ENCODE data around the gene NRTN.
A peak's percentile ranks its signal among the peaks of the same experiment; 100 is the strongest.

NRTN gene

GRCh38 chr19:5785423-5785822 lies 19.4 kb upstream of the NRTN start:
- no peak for TF ChIP-seq CTCF (conservative IDR thresholded peaks at IDR 0.05; ENCODE audit: low read depth, low read length)
- no peak overlapping the region for H3K4me3 ChIP-seq (ENCODE audit: low read length)
- no peak for DNase-seq (ENCODE audit: low read depth)

- H3K4me3 ChIP-seq (ENCODE audit: low read length) = no peak overlapping the region
- no peak for TF ChIP-seq CTCF (conservative IDR thresholded peaks at IDR 0.05; ENCODE audit: low read depth, low read length)
- no peak for DNase-seq (ENCODE audit: low read depth)
Measured at GRCh38 chr19:5786593-5787408, 18.1 kb upstream of the NRTN start.

GRCh38 chr19:5787409-5788182 lies 17.3 kb upstream of the NRTN start:
- H3K4me3 ChIP-seq (ENCODE audit: low read length) = no peak overlapping the region
- DNase-seq (ENCODE audit: low read depth) = no peak
- no peak for TF ChIP-seq CTCF (conservative IDR thresholded peaks at IDR 0.05; ENCODE audit: low read depth, low read length)

DNA sequence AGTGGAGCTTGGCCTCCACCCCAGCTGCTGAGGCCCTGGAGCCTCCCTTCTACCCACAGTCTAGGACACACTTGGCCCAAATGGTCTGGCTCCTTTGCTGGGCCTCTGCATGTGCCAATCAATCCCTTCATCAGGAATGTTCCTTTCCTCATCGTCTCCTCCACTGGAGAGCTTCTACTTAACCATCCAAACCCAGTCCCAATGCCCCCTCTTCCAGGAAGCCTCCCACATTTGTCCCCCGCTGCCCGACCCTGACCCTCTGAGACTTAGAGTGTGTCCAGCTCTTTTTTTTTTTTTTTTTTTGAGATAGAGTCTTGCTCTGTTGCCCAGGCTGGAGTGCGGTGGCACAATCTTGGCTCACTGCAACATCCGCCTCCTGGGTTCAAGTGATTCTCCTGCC lies 16.4 kb upstream of the NRTN start:
- no peak for TF ChIP-seq CTCF (conservative IDR thresholded peaks at IDR 0.05; ENCODE audit: low read depth, low read length)
- DNase-seq (ENCODE audit: low read depth) = no peak
- H3K4me3 ChIP-seq (ENCODE audit: low read length) = no peak overlapping the region

DNA sequence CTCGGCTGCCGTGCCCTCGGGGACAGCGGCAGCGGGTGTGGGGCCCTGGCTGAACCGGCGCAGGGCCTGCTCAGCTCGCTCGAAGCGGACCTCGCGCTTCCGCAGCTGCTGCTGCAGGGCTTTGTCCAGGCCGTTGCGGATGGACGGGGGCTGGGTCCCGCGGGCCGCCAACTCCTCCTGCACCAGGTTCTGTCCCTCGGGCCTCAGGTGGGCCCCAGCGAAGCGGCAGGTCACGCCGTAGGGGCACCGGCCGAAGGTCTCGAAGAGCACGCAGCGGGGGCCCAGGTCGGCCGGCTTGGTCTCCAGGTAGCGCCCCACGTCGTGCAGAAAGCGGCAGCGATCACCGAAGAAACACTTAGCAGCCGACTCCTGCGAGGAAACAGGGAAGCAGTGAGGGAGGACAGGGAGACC lies 15.5 kb upstream of the NRTN start:
- no peak for DNase-seq (ENCODE audit: low read depth)
- no peak for TF ChIP-seq CTCF (conservative IDR thresholded peaks at IDR 0.05; ENCODE audit: low read depth, low read length)
- no peak overlapping the region for H3K4me3 ChIP-seq (ENCODE audit: low read length)

- DNase-seq (ENCODE audit: low read depth) = no peak
- TF ChIP-seq CTCF (conservative IDR thresholded peaks at IDR 0.05; ENCODE audit: low read depth, low read length) = no peak
- peak overlapping the region; percentile 91 for H3K4me3 ChIP-seq (ENCODE audit: low read length)
Measured at GRCh38 chr19:5789886-5790558, 14.8 kb upstream of the NRTN start.

Data from retinal pigment epithelial cell (primary cell).